ENCODE data around the gene RNF208. TPM values are rescaled to one million over a fixed set of nuclear protein-coding genes. Genes with fewer than 3 reads are reported as not detected.

The RNF208 gene
- total RNA-seq, 4 donors from 2014 or later: 3.7 to 10.2 (median 5.5) TPM

GRCh38 chr9:137194909-137195308 lies 27.1 kb downstream of the RNF208 start:
- WGBS, 2 donors: 66 to 68% methylated on average over 8 to 10 of the region's 10 CpGs
- no peak for DNase-seq (ENCODE audit: low spot score in 2 of 2)
- no peak for TF ChIP-seq POLR2A (IDR thresholded peaks at IDR 0.05)
- no peak for TF ChIP-seq CTCF (IDR thresholded peaks at IDR 0.05)
- no peak overlapping the region for H3K4me3 ChIP-seq (ENCODE audit: low read depth, poor library complexity, severe bottlenecking)
- intact Hi-C loops (cut with DNase I; ENCODE audit: low total_unique reads): no loop called here

- WGBS, 2 donors: 47 to 63% methylated on average over 6 to 15 of the region's 16 CpGs
- no peak overlapping the region for H3K4me3 ChIP-seq (ENCODE audit: low read depth, poor library complexity, severe bottlenecking)
- no peak for DNase-seq (ENCODE audit: low spot score in 2 of 2)
- TF ChIP-seq CTCF (IDR thresholded peaks at IDR 0.05) (no peak), POLR2A (IDR thresholded peaks at IDR 0.05) (no peak)
- intact Hi-C loops (cut with DNase I; ENCODE audit: low total_unique reads): no loop called here
Measured at GRCh38 chr9:137194388-137194787, 27.7 kb downstream of the RNF208 start.

GRCh38 chr9:137193771-137194170 lies 28.3 kb downstream of the RNF208 start:
- TF ChIP-seq POLR2A (IDR thresholded peaks at IDR 0.05) (no peak), CTCF (IDR thresholded peaks at IDR 0.05) (no peak)
- no peak overlapping the region for H3K4me3 ChIP-seq (ENCODE audit: low read depth, poor library complexity, severe bottlenecking)
- intact Hi-C loops (cut with DNase I; ENCODE audit: low total_unique reads): no loop called here
- DNase-seq (ENCODE audit: low spot score in 2 of 2): no peak
- 67 to 81% methylated on average over 11 to 13 of the region's 14 CpGs for WGBS, 2 donors

GRCh38 chr9:137192859-137193258 lies 29.2 kb downstream of the RNF208 start:
- TF ChIP-seq POLR2A (IDR thresholded peaks at IDR 0.05) (no peak), CTCF (IDR thresholded peaks at IDR 0.05) (no peak)
- DNase-seq (ENCODE audit: low spot score in 2 of 2): no peak
- WGBS, 2 donors: 100% methylated on average over 1 to 2 of the region's 2 CpGs
- intact Hi-C loops (cut with DNase I; ENCODE audit: low total_unique reads): no loop called here
- no peak overlapping the region for H3K4me3 ChIP-seq (ENCODE audit: low read depth, poor library complexity, severe bottlenecking)

GRCh38 chr9:137192448-137192780 lies 29.6 kb downstream of the RNF208 start:
- H3K4me3 ChIP-seq (ENCODE audit: low read depth, poor library complexity, severe bottlenecking): no peak overlapping the region
- no peak for DNase-seq (ENCODE audit: low spot score in 2 of 2)
- intact Hi-C loops (cut with DNase I; ENCODE audit: low total_unique reads): no loop called here
- no peak for TF ChIP-seq CTCF (IDR thresholded peaks at IDR 0.05)
- TF ChIP-seq POLR2A (IDR thresholded peaks at IDR 0.05): no peak
- 80 to 93% methylated on average over 10 of the region's 10 CpGs for WGBS, 2 donors

GRCh38 chr9:137191691-137192447 lies 30.2 kb downstream of the RNF208 start:
- no peak overlapping the region for H3K4me3 ChIP-seq (ENCODE audit: low read depth, poor library complexity, severe bottlenecking)
- TF ChIP-seq POLR2A (IDR thresholded peaks at IDR 0.05) (no peak), CTCF (IDR thresholded peaks at IDR 0.05) (no peak)
- 85 to 90% methylated on average over 11 to 22 of the region's 22 CpGs for WGBS, 2 donors
- DNase-seq (ENCODE audit: low spot score in 2 of 2): no peak
- intact Hi-C loops (cut with DNase I; ENCODE audit: low total_unique reads): no loop called here
